Upper lobe of right lung (tissue), 1 donor: ENCODE results near the gene CAMK1D. TPM values are rescaled to one million over a fixed set of nuclear protein-coding genes. Genes with fewer than 3 reads are reported as not detected.

Source experiments
- ATAC-seq: fragments of 200-7000 bp; cut with Tn5 transposase; one replicate; pipeline ENCODE4 v1.9.1; 2020; ENCODE audit warnings: mild to moderate bottlenecking, moderate library complexity
- DNase-seq: peaks from one replicate; pipeline ENCODE4 v3.0.0-alpha.2; 2020
- H3K27ac ChIP-seq: fragments of 200-600 bp; one replicate; pipeline ENCODE4 v1.8.0; 2022
- H3K27me3 ChIP-seq: fragments of 200-600 bp; one replicate; pipeline ENCODE4 v1.8.0; 2022; ENCODE audit warnings: mild to moderate bottlenecking
- H3K36me3 ChIP-seq: fragments of 200-600 bp; one replicate; pipeline ENCODE4 v1.8.0; 2022
- H3K4me1 ChIP-seq: fragments of 200-600 bp; one replicate; pipeline ENCODE4 v1.8.0; 2022
- H3K4me3 ChIP-seq: fragments of 200-600 bp; one replicate; pipeline ENCODE4 v1.8.0; 2022; ENCODE audit warnings: mild to moderate bottlenecking
- H3K9me3 ChIP-seq: fragments of 200-600 bp; one replicate; pipeline ENCODE4 v1.8.0; 2022
- intact Hi-C: fragments of 100-400 bp; cut with DNase I; formaldehyde crosslinking; loops from one replicate; pipeline ENCODE4 v1.11.0; 2022
- total RNA-seq: library from RNA; stranded (reverse); fragmentation: NEBNext Ultra II Directional; extraction: Animal tissue kit (Norgen Biotek cat#: 25700); gene quantifications from one replicate; pipeline ENCODE4 v1.2.1, GENCODE V29; 2021
- TF ChIP-seq, protein P1 (sequence below): fragments of 200-600 bp; IDR thresholded peaks from one replicate; pipeline ENCODE4 v1.8.0; 2022; ENCODE audit warnings: antibody characterized with exemption
- donor health status: DM: no; HTN: yes; CAD: no; lungs with severe emphysema.

CAMK1D gene
- total RNA-seq, 1 donor from 2014 or later = 17.1 TPM

DNA sequence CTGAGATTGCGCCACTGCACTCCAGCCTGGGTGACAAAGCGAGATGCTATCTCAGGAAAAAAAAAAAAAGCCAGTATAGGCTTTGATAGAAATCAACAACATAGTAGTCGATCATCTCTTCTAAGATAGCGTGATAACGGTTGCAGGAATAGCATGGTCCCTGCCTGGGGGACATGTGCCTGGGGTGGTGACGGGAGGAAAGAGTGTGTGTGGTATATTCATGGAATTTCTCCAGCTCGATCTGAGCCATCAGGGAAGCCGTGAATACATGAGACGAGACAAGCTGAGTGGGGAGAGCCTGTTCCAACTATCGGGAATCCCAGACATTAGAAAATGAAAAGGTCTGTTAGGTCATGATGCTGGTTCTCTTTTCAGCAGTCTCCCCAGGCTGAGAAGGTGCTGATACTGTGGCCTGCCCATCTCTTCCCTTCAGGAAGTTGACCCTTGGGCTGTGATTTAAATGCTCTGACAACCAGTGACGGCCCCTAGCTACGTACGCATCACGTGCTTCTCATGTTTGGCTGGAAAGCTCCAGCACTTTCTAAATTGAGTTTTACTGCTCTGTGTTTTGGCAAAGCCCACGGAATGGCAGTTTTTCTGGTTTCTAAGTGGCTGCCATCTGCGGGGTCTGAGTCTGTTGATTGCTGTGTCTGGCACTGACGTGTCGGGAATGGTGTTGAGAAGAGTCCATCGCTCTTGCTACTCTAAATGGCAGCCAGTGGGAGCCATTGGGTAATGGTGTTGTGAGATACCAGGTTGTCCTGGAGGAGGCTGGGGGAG is 422.8 kb downstream of the CAMK1D start:
- H3K27ac ChIP-seq = no peak overlapping the region
- ATAC-seq (no peak), DNase-seq (no peak)
- TF ChIP-seq, protein P1, sequence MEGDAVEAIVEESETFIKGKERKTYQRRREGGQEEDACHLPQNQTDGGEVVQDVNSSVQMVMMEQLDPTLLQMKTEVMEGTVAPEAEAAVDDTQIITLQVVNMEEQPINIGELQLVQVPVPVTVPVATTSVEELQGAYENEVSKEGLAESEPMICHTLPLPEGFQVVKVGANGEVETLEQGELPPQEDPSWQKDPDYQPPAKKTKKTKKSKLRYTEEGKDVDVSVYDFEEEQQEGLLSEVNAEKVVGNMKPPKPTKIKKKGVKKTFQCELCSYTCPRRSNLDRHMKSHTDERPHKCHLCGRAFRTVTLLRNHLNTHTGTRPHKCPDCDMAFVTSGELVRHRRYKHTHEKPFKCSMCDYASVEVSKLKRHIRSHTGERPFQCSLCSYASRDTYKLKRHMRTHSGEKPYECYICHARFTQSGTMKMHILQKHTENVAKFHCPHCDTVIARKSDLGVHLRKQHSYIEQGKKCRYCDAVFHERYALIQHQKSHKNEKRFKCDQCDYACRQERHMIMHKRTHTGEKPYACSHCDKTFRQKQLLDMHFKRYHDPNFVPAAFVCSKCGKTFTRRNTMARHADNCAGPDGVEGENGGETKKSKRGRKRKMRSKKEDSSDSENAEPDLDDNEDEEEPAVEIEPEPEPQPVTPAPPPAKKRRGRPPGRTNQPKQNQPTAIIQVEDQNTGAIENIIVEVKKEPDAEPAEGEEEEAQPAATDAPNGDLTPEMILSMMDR = no peak
- H3K4me3 ChIP-seq = no peak overlapping the region
- no peaks in the 10 kb centered on the region for H3K36me3 ChIP-seq
- H3K9me3 ChIP-seq = no peaks in the 10 kb centered on the region
- no peaks in the 10 kb centered on the region for H3K27me3 ChIP-seq
- intact Hi-C loops = no loop called here
- H3K4me1 ChIP-seq = no peaks in the 10 kb centered on the region

DNA sequence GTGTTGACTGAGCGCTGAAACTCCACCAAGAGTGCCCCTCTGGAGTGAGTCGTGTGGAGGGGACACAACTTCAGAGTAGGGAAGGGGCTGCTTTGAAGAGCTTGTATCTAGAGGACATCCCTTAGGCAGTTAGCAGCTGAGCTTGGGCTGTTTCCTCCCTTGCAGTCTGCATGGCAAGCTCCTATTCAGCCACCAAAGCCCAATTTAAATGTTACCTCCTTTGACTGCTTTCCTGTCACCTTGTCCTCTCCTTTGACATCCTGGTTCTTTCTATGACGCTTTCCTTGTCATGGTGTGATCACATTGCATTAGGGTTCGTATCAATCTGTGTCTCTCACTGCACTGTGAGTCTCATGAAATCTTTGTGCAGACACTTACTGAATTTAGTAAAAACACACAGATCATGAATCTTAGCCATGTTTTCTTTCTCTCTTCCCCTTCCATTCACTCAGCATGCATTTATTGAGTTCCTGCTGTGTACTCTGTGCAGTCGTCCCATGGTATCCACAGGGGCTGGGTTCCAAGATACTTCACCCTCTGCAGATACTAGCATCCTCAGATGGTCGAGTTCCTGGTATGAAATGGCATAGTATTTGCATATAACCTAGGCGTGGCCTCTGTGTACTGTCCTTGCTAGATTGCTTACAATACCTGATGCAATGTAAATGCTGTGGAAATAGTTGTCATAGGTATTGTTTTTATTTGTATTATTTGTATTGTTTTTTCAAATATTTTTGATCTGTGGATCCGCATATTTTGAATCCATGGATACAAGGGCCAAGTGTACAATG is 423.6 kb downstream of the CAMK1D start:
- no peak for ATAC-seq
- TF ChIP-seq, protein P1 = no peak

DNA sequence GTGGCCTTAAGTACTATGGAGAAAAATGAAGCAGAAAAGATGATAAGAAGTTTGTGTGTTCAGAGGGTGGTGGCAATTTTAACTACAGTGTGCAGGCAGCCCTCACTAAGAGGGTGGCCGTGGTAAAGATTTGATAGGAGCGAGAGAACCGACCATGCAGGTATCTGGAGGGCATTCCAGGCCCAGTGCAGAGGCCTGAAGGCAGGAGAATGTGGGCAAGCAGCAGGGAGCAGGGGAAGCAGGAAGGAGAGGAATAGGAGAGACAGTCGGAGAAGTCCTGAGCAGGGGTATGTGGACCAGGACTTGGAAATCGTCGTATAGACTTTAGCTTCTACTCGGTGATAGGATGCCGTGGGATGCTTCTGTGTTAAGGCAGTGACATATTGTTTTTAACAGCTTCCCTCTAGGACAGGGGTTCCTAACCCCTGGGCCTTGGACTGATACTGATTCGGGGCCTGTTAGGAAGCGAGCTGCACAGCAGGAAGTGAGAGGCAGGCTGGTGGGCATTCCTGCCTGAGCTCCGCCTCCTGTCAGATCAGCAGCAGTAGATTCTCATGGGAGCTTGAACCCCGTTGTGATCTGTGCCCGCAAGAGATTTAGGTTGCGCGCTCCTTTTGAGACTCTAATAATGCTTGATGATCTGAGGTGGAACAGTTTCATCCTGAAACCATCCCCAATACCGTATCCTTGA is 425.0 kb downstream of the CAMK1D start:
- DNase-seq (no peak), ATAC-seq (no peak)
- Histone ChIP-seq H3K27me3 (no peaks in the 10 kb centered on the region), H3K9me3 (no peaks in the 10 kb centered on the region), H3K4me1 (no peaks in the 10 kb centered on the region), H3K36me3 (no peaks in the 10 kb centered on the region), H3K27ac (no peak overlapping the region), H3K4me3 (no peak overlapping the region)
- intact Hi-C loops = no loop called here
- TF ChIP-seq, protein P1 = no peak

More for the DNA sequence above, 423.6 kb downstream of the CAMK1D start:
- Histone ChIP-seq H3K27ac (no peak overlapping the region), H3K4me3 (no peak overlapping the region), H3K9me3 (no peaks in the 10 kb centered on the region), H3K27me3 (no peaks in the 10 kb centered on the region), H3K36me3 (no peaks in the 10 kb centered on the region), H3K4me1 (no peaks in the 10 kb centered on the region)
- intact Hi-C loops = no loop called here
- no peak for DNase-seq

DNA sequence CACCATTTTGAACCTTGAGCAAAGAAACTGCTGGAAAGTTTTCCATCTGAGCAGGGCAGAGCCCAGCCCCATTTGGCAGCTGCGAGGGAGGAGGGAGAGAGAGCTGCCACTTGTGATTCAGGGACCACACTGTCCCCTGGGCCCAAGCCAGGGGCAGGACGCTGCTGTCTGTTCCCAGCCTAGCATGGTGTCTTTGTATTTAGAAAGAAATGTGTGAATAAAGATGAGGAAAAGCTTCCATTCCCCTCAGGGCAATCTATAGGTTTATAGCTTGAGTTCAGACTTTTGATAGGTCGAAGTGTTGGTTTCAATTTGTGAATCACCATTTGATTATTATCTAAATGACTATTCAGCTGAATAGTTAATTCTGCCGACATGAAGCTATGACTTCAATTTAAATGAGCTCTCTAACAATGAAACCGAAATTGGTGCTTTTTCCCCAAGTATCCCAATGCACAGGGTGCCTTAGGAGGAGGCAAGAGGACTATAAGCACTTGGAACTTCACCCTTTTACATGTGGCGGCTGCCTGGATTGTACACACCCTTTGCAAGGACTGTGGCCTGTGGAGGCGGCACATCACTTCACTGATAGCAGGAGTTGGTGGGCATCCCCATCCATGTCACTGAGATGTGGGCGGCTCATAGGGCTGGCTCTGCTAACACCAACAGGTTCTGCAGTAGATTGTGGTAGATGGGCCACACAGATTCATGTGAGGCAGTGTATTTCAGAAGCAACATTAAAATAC is 428.7 kb downstream of the CAMK1D start:
- H3K4me3 ChIP-seq = no peak overlapping the region
- TF ChIP-seq, protein P1 = no peak
- H3K4me1 ChIP-seq = no peaks in the 10 kb centered on the region
- no peak overlapping the region for H3K27ac ChIP-seq
- H3K27me3 ChIP-seq = no peaks in the 10 kb centered on the region
- ATAC-seq = no peak
- intact Hi-C loops = no loop called here
- no peaks in the 10 kb centered on the region for H3K36me3 ChIP-seq
- H3K9me3 ChIP-seq = no peaks in the 10 kb centered on the region
- DNase-seq = no peak
